Vagina (tissue), 2 donors: ENCODE data around the gene GRK5.

Experiments used
- POLR2A ChIP-seq, 2 donors: fragments of 450-650 bp; IDR thresholded peaks; one replicate each; pipeline ENCODE4 v1.6.1; 2017; ENCODE audit warnings: antibody characterized with exemption in 2 of 2, mild to moderate bottlenecking in 2 of 2, moderate library complexity in 2 of 2
- POLR2AphosphoS5 ChIP-seq, 2 donors: sonication (generic); formaldehyde crosslinking; IDR thresholded peaks; one replicate each; pipeline ENCODE4 v1.9.0; 2017; ENCODE audit warnings: antibody characterized with exemption in 2 of 2, mild to moderate bottlenecking in 2 of 2, low read depth in 1 of 2; ENCODE audit not compliant: insufficient read depth in 1 of 2

DNA sequence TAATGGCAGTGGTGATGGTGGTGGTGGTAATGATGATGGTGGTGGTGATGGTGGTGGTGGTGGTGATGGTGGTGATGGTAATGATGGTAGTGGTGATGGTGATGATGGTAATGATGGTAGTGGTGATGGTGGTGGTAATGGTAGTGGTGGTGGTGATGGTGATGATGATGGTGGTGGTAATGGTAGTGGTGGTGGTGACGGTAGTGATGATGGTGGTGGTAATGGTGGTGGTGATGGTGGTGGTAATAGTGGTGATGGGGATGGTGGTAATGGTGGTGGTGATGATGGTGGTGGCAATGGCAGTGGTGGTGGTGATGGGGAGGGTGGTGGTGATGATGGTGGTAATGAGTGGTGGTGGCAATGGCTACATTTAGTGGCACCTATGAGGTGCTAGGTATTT, 105.7 kb downstream of the GRK5 start:
- TF ChIP-seq POLR2A (IDR thresholded peaks at IDR 0.05) (no peak), POLR2AphosphoS5 (IDR thresholded peaks at IDR 0.05; ENCODE audit: insufficient read depth in 1 of 2, low read depth in 1 of 2) (no peak)
